HG03045 (cell line): ENCODE data around the gene PAN3.

ENCODE experiments used
- ATAC-seq: cut with Tn5 transposase; IDR thresholded peaks from one replicate; pipeline ENCODE4 v1.9.1; 2021; ENCODE audit warnings: mild to moderate bottlenecking, moderate library complexity; ENCODE audit not compliant: unreplicated experiment

Gene PAN3

DNA sequence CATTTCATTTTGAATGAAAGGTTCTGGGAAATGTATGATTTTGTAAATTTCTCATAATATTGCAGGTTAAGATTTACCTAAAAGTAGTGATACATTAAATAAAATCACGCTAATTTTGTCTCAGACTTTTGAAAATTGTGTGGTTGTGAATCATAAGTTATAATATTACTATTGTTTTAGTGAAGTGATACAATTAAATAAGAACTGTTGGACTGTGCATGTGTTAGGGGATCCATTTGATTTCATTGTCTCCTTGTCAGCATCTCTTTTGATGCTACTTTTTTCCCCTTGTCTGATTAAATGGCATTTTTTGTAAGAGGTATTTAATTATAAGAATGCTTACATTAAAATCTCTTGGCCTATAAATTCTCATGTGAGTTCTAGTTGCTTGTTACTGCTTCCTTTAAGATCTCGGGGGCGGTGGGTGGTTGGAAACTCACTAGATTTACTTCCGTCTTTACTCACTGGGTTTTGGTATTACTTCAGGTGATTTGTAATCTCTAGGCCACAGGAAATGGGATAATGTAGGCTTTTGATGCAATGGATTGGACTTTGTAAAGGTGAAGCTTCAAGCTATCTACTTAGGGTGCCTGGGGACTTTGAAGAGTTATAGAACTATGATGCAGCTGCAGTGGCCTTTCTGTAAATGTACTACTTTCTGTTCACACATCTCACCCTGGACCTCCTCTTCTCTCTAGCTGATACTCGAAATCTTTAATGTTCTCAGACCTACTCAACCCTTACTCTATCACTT lies 66.5 kb downstream of the PAN3 start:
- ATAC-seq = no peak

DNA sequence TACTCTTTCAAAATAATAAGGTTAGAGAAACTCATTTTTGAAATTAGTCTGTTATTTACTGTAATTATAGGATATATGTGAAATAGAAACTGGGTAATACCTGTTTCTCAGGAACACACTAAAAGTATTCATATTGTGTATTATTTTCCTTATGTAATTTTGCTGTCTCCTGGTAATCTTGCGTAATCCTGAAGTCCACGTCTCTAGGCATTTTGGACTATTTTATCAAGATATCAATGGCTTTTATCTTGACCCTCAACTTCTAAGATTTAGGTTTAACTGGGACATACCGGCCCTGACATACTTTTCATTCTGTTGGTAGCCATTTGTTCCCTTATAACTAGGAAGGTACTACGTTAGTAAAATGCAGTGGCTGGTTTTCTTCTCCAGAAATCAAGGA lies 80.3 kb downstream of the PAN3 start:
- no peak for ATAC-seq

DNA sequence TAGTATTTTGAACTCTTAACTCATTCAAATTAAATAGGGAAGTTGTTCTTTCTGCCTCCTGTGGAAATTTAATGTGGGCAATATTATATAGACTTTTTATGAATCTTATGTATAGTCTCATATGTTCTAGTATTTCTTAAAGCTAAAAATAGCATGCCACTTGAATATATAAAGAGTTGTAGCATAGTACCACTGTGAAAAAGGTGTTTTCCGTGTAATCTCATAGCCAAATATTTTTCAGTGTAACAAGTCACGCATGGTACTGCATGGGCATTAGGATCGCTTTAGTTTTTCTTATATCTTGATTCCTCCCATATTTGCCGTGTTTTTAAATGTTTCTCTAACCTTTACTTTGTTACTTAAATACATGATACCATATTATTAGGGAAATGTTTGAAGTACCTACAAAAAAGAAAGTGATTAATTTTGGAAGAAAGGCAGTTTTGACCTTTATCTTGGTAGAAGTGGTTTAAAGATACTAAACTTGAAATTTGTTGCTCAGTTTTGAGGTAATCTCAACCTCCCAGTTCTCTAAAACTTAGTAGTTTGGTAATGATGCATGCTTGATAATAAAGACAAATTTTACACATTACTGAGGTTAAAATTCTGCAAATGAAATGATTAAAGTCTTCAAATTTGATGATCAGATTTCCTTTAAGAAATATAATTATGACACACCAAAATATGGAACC lies 81.2 kb downstream of the PAN3 start:
- ATAC-seq = no peak

DNA sequence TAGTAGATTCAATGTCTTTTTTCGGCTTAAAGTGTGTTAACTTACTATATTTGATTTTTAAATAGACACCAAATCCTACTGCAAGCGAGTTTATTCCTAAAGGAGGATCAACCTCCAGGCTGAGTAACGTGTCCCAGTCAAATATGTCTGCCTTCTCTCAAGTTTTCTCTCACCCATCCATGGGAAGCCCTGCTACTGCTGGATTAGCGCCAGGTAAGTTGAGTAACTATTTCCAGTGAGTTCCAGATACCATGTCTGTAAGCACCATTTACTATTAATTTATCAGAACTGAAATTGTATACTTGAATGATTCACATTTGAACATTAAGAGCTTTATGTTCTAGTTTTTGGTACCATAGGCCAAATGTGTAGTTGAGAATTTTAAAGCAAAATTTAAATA lies 81.8 kb downstream of the PAN3 start:
- ATAC-seq = no peak

DNA sequence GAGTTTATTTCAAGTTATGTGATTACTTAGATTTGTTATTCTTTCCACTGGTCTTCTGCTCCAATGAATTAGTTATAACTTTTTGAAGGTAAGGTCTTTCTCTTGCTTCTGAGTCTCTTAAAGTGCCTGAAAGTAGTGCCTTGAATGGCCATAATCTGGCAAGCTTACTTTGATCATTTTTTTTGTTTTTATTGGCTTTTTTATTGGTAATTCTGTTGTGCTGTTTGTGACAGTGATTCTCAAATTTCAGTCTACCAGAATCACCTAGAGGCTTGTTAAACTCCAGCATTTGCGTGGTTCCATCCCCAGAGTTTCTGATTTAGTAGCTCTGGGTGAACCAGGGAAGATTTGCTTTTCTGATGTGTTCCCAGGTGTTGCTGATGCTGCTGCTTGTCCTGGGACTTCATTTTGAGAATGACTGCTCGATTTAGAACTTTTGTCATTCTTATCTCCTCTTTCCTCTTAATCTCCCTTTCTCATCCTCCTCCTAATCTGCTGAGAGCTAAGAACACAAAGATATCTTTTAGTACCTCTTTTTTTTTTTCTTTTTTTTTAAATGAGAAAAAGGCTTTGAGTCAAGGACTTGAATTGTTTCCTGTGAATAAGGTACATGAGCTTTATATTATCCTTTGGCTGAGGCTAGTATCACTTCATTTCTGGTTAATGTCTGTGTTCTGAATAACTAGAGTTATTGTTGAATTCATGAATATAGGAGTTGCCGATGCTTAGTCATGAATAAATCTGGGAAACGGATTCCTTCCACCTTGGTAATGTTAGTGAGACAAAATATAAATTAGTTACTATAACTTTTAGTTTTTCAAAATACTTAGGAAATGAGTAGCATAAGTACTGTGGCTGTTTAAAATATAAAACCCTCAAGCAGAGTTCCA lies 91.4 kb downstream of the PAN3 start:
- ATAC-seq = no peak

DNA sequence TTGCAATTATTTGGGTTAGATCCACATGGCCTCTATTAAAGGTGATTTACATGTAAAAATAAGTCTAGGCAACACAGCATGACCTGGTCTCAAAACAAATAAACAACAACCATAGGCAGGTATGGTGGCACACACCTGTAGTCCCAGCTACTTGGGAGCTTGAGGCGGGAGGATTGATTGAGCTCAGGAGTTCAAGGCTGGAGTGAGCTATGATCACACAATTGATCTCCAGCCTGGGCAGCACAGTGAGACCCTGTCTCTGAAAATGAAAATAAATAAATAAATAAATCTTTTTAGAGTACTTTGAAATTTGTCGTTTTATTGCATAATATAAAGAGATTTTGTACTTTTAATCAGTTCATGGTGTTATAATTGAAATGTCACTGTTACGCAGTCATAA lies 93.3 kb downstream of the PAN3 start:
- no peak for ATAC-seq

DNA sequence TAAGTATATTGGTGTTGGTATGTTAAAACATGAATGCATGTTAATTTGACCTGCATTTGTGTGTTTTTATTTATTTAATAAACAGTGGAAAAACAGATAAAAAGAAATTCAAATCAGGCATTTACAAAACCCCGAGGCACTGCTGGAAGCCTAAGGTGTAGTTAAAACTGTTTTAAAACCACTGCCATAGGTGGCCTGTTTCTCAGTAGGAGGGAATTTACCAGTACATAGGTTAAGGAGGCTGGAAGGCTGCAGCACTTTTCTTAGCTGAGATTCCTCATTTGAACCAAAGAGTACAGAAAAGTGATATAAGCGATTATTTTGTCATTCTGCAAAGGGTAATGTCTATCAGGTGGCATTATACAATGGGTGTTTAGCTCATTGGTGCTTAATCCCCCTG lies 99.6 kb downstream of the PAN3 start:
- ATAC-seq = no peak

DNA sequence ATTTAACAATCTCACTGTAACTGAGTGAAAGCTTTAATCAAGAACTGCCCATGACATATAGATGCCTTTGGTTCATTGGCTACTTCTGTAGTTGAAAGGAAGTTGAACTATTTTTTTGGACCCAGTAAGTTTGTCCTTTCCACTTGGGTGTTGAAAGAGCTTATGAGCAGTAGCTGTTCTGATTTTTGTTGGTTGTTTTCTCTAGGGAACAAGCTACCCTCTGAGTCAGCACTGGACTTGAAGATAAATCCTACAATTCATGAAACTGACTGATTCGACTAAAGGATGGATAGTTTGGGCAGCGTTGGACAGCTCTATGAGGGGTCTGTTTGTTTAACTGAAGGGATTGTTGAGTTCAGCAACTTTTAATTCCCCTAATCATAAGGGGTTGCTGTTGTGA lies 101.0 kb downstream of the PAN3 start:
- ATAC-seq = no peak

DNA sequence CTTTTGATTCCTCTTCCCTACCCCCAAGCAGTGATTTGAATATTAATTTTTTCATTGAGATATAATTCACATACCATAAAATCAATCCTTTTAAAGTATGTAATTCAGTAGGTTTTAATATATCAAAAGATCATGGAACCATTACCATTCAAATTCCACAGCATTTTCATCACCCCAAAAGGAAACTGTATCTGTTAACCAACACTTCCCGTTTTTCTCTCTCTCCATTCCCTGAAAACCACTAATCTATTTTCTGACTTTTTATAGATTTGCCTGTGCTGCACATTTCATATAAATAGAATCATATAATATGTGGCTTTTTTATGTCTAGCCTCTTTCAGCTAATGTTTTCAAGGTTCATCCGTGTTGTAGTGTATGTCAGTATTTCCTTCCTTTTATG lies 107.1 kb downstream of the PAN3 start:
- no peak for ATAC-seq

DNA sequence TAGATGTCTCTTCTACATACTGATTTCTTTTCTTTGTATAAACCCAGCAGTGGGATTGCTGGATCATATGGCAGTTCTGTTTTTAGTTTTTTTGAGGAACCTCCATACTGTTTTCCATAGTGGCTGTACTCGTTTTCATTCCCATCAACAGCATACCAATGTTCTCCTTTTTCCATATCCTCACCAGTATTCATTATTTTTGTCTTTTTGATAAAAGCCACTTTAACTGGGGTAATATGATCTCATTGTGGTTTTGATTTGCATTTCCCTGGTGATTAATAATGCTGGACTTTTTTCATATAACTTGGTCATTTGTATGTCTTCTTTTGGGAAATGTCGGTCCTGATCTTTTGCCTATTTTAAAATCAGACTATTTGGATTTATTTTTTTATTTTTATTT lies 108.5 kb downstream of the PAN3 start:
- no peak for ATAC-seq

DNA sequence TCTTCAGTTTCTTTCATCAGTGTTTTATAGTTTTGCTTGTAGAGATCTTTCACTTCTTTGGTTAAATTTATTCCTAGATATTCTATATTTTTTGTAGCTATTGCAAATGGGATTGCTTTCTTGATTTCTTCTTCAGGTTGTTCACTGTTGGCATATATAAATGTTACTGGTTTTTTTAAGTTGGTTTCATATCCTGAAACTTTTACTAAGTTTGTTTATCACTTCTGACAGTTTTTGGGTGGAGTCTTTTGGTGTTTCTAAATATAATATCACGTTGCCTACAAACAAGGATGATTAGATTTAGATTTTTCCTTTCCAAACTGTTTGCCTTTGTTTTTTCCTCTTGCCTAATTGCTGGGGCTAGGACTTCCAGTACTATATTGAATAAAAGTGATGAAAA lies 109.7 kb downstream of the PAN3 start:
- no peak for ATAC-seq

DNA sequence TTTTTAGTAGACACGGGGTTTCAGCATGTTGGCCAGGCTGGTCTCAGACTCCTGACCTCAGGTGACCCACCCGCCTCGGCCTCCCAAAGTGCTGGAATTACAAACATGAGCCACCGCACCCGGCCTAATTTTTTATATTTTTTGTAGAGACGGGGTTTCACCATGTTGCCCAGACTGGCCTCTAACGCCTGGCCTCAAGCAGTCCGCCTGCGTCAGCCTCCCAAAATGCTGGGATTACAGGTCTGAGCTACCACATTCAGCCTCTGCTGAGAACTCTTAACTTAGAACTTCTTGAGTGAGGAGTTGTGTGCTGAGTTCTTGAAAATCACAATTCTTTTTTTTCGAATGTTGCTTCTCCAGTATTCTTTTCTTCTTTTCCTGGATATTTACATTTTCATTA lies 112.2 kb downstream of the PAN3 start:
- no peak for ATAC-seq

DNA sequence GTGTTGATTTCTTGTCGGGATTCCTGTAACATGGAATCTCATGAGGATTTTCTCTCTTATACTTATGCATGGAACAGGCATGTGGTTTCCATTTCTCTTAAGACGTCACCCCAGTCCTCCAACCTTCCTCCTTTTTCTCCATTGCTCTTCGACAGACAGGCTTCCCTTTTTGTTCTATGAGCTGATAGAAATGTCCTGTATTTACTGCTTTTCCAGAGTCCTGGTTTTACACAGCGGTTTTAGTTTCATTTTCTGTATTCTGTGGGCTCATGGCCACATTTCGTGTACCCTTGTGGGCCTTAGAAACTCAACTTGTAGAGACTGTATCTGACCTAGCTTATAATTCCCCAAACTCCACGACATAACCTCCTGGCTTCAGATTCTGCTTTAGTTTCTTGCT lies 113.1 kb downstream of the PAN3 start:
- ATAC-seq = no peak

DNA sequence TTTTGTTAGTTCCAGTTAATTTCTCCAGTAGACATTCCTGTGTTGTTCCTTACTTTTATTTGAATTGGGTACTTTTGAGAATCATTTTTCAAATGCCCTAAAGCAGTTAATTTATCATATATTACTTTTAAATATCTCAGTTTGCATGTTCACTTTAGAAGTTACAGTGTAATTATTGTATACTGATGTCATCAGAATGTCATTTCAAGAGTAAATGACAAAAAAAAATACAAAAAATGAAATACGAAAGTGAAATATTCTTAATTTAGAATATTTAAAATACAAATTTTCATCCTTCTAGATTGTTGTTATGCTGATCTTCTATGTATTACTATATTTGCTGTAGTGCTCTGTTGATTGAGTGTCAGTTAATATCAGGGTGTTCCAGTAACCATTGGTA lies 114.2 kb downstream of the PAN3 start:
- ATAC-seq = no peak

DNA sequence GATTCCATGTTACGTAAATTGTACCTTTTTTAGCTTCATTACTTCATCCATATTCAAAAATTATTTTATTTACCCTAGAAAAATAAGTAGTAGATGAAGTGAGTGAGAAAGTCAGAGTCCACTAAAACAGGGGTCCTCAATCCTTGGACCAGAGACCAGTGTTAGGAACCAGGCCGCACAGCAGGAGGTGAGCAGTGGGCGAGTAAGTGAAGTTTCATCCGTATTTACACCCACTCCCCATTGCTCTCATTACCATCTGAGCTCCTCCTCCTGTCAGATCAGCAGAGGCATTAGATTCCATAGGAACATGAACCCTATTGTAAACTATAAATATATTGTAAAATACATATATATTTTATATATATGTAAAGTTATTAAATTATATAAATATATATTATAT lies 119.0 kb downstream of the PAN3 start:
- no peak for ATAC-seq

DNA sequence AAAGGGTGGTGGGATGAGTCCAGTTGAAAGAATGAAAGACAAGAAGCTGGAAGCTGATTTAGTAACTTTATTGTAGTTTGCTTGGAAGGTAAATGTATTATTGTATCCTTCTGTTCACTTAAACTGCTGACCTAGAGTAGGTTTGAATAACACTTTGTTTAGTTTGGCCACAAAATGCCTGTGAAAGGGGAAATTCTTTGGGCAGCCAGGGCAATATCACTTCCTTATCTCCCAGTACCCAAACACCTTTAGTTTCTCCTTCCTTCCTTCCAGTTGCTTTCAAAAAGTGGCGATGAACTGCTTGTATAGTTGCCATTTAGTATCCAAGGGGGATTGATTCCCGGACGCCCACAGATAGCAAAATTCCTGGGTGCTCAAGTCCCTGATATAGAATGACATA lies 120.1 kb downstream of the PAN3 start:
- ATAC-seq = no peak

DNA sequence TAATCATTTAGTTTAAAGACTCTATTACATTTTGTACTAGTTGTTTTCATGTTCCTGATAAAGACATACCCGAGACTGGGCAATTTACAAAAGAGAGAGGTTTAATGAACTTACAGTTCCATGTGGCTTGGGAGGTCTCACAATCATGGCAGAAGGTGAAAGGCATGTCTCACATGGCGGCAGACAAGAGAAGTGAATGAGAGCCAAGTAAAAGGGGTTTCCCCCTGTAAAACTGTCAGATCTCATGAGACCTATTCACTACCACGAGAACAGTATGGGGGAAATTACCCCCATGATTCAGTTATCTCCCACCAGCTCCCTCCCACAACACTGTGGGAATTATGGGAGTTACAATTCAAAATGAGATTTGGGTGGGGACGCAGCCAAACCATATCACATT lies 129.2 kb downstream of the PAN3 start:
- no peak for ATAC-seq

DNA sequence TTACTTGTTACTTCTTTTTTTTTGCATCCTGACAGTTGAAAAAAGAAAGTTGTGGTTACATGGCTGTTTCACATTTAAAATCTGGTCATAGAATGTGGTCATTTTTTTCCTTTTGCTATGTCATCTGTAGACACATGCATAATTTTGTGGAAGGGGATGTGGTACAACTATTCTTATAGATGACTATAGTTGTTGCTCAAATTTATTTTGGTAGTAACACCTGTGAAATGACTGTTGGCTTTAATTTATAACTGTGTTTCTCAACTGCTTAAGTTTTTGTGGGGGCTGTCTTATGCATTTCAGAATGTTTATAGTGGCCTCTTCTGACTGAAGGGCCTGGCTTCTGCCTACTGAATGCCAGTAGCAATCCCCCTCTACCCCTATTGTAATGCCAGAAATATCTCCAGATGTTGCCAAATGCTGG lies 130.5 kb downstream of the PAN3 start:
- ATAC-seq = peak; percentile 99

DNA sequence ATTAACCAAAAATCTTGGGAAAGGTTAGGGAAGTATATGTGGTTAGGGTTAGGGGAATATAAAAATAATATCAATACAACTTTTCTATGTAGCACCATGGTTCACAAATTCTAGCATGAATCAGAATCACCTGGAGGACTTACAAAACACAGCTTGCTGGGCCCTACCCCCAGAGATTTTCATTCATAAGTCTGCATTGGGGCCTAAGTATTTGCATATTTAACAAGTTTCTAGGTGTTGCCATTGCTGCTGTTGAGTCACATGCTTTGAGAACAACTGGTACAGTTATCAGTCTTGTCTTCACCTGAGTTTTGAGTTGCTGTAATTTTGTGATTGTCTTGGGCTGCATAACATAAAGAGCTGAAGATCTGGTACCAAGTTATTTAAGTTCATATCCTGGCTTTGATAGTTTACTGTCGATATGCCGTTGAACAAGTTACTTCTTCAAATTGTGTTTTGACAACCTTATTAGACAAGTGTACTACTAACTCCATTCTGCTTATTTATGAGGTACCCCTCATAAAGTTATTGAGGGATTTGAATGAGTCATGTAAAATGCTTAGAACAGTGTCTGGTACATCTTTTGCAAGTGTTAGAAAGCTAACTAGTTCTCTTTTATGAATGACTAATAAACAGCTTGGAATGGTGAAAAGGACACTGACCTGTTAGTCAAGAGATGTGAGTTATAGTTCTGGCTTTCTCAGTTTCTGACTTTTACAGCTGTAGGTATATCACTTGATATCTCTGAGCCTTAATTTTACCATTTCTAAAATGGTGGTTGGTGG lies 132.9 kb downstream of the PAN3 start:
- ATAC-seq = no peak

DNA sequence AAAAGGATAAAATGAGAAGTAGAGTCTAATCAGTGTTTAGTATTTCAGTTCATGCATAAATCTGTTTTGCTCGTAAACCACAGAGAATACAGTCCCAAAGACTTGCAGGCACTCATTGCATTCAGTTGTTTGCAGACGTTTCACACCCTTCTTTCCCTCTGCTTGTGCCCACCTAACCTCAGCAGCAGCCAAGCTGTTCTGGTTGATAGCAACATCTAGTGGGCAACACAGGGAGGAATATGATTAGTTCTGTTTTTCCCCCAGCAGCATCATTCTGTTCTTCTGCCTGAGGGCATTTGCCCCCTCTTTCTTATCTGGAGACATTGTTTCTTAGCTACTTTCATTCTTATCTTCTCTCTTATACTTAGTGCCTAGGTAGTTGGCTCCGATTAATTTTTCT lies 135.6 kb downstream of the PAN3 start:
- no peak for ATAC-seq

DNA sequence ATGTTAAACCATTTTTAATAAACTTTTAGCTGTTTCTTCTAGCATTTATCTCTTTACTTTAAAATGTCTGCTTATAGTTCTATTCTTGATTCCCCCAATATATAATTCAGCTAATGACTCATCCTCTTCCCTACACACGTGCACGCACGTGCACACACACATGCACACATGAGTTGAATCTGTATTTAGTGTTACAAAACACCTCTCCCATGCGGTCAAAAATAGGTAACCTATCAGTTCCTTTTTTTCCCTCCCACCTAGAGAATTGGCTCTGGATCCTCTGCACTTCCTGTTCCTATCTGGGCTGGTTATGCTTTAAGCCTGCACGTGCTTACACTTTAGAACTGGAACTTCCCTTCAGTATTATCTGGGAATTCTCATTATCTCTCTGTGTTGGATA lies 144.1 kb downstream of the PAN3 start:
- no peak for ATAC-seq
